DMS53 treated with DMSO at 0.1 percent for 48 hours (cell line): ENCODE results near the gene ACSS2.

ENCODE experiments used
- DNase-seq: peaks from one replicate; lab custom pipeline; 2025; ENCODE audit not compliant: unreplicated experiment; lab: John Stamatoyannopoulos, UW

Gene ACSS2

DNA sequence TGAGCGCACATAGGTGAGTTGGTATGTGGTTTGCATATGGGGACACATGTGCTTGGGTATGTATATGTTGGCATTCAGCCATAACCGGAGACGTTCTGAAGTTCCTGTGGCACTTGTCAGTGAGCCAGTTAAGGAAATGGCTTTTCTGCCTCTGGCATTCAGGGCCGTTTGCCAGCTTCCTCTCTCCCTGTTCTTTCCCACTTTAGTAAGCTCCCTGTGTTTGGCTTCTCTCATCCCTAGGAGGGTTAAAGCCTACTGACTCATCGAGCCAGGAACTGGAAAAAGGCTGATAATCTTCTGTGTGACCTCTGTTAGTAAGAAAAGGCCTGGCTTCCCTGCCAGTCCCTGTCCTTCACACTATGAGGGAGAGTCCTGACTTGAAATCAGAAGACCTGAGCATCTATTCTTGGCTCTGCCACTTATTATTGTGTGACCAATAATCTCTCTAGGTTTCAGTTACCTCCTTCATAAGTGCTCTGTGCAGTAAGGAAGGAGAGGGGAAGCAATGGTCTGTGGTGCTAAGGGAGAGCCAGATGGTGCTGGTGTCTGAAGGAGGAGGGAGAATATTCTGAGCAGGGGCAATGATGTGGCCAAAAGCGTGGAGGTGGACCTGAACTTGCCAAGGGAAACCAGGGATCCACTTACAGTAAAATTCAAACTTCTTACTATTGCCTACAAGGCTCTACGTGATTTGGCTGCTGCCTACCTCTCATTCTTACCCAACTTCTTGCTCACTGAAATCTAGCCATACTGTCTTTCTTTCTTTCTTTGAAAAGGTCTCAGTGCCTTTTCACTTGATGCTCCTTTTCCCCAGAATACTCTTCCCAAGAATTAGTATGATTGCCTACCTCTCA, 31.4 kb downstream of the ACSS2 start:
- peak; percentile 76 for DNase-seq

DNA sequence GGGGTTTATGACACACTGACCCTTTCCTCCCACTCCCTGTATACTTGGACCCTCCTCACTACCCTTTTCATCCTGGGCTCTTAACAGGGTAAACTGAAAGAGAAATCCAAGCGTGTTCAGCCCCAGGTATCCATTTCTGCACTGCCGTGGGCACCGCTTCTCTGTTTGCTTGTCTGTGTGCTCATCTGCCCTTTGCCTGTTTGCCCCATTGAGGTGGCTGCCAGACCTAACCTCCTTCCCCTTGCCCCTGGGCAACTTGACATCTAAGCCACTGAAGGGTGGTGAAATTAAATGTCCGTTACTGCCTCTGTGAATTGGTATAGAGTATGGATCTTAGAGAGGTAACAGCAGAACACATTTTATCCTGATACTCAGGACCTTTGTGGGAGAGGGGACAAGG, 38.7 kb downstream of the ACSS2 start:
- DNase-seq = no peak

DNA sequence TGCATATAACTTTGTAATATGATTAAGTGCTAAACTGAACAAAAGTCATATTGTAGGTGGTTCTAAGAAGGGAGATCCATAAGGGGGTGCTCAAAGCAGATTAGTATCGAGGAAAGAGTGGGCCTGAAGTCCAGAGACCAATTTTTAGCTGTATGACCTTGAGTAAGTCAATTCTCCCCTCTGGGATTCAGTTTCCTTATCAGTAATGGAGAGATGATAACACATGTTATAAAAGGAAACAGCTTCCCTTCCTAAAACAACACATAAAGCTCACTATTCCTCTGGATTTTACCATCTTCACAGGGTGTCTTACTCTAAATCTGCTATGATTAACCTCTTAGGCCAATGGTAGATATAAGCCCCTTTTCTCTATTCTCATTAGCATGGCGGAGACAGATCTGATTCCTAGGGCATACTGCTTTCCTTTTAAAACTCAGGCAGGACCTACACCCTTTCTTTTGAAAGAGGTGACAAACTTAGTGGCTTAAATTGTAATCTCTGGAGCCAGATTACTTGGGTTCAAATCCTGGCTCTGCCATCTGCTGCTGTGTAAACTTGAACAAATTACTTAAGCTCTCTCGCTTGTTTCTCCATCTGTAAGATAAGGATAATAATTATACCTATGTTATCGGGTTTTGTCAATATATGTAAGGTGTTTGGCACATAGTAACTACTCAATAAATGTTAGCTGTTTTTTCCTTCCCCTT, 39.5 kb downstream of the ACSS2 start:
- no peak for DNase-seq

GRCh38 chr20:34916774-34917354, 40.5 kb downstream of the ACSS2 start:
- no peak for DNase-seq

DNA sequence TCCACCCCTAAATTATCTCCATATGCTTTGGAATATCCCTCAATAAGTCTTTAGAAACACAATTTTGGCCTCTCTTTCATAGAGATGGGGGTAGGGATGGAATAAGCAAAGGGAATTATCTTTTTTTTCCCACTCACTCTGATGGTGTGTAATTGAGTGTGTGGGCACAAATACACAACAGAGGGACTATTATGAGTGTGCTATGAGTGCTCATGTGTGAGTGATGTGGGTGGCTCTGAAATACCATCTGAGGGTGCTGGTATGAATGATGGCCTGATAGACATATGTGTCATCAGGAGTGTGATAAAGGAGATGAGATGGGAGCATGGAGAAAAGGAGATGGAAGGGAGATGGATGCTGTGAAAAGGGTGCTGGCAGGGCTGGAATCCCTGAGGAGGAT, 43.6 kb downstream of the ACSS2 start:
- no peak for DNase-seq

GRCh38 chr20:34921436-34921835, 45.0 kb downstream of the ACSS2 start:
- no peak for DNase-seq

- DNase-seq = no peak
These were observed 46.4 kb downstream of the ACSS2 start for GRCh38 chr20:34922654-34923381.

DNA sequence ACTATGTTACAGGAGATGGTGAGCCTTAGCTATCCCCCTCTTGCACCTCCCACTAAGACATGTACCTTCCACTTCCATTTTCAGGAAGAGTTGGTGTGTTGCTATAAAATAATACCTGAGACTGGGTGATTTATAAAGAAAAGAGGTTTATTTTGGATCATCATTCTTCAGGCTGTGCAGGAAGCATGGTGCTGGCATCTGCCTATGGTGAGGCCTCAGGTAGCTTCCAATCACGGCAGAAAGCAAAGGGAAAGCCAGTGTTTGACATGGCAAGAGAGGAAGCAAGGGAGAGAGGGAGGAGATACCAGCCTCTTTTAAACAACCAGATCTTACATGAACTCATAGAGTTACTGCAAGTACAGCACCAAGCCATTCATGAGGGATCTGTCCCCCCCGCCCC, 47.0 kb downstream of the ACSS2 start:
- no peak for DNase-seq

GRCh38 chr20:34925341-34925740, 48.9 kb downstream of the ACSS2 start:
- no peak for DNase-seq

- DNase-seq = no peak
These were observed 49.6 kb downstream of the ACSS2 start for GRCh38 chr20:34925981-34926380.

DNA sequence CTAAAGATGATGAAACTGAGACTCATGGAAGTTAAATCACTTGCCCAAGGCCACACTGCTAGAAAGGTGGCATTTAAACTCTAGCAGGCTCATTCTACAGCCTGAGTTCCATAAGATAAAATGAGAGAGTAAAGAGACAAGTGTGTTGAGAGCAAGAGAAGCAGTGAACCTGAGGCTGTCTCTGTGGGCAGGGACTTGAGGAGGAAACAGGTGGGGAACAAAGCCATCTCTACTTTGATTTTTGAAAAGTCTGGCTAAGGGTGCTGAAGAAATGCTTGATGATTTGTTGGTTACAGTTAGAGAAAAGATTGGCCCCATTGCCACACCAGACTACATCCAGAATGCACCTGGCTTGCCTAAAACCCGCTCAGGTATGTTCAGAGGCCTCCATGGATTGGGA, 50.2 kb downstream of the ACSS2 start:
- DNase-seq = no peak

DNA sequence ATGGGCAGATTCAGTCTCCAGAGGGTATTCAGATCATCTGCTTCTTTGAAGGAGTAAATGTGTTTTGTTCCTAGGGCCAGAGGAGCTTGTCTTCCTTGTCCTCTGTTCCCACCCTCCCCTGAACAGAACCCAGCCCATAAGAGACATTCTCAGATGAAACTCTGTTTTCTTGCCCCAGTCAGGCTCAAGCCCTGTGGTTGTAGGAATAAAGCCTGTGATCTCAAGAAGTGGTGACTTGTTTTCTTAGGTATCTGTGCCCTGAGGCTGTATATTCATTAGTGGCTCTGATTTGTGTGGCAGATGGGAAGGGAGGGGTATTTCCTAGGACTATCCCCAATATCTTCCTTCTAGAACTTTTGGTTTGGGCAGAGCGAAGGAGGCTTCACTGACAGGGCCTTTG, 51.3 kb downstream of the ACSS2 start:
- no peak for DNase-seq

DNA sequence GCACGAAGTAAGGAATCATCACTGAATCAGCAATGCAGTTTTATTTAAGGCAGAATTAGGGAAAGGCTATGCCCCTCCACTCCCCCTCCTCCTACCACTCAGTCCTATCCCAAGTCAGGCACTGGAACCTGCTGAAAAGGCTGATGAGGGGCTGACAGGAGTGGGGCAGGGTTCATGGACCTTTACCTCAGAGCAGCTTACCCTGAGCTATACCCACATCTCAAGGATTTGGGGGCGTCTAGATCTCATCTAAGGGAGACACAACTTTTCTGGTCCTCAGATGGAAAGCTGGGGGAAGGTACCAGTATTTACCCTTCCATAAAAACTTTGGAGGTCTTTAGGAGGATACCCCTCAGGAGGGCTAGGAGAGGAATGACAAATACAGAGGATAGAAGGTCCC, 52.0 kb downstream of the ACSS2 start:
- no peak for DNase-seq

DNA sequence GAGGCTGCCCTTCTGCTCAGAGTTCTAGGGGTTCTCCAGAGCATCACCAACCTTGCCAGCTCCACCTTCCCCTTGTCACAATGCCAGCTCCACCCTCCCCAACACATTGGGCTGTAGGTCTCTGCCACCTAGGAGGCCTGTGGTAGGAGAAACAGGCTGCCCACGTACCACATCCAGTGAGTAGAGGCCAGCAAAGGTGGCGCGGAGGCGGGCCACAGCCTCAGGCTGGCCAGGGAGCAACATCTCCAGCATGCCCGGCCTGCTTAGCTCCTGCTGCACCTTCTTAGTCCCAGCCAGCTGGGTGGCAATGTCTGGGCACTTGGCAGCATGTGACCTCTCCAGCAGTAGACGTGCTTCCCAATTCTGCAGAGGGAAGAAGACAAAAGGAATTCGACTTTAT, 55.4 kb downstream of the ACSS2 start:
- no peak for DNase-seq

DNA sequence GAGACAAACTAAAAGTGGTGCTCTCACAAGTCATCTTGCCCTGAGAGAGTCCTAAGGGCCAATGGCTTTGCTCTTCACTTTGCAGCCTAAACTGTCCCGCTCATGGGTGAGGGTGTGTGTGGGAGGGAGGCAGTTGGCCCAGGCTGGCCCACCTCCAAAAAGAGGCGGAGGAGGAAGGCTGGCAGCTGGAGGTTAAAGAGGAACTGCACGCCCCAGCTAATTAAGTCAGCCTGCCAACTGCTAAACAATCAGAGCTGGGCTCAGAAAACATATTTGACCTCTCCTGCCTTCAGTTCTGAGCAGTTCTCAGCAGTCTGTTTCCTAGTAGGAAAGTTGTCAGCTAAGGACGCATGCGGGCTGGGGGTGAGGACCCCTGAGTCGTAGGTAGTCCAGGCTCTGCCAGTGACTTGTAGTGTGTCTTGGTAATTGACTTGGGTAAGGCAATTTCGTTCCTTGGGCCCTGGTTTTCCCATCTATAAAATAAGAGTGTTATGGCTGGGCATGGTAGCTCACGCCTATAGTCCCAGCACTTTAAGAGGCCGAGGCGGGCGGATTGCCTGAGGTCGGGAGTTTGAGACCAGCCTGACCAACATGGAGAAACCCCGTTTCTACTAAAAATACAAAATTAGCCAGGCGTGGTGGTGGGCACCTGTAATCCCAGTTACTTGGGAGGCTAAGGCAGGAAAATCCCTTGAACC, 62.2 kb downstream of the ACSS2 start:
- DNase-seq = no peak

GRCh38 chr20:34940081-34940481, 63.7 kb downstream of the ACSS2 start:
- DNase-seq = no peak

DNA sequence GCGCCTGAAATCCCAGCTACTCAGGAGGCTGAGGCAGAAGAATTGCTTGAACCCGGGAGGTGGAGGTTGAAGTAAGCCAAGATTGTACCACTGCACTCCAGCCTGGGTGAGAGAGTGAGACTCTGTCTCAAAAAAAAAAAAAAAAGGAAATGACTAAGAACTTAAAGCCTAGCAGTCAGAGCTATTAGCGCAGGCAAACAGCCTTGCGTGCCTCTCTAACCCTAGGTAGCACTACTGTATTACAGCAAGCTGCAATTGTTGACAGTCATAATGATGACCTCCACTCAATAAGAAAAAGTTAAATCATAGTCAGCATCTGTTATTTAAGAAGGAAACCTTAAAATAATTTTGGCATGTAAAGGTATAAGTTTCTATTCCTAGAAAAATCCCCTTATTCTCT, 64.8 kb downstream of the ACSS2 start:
- DNase-seq = no peak

DNA sequence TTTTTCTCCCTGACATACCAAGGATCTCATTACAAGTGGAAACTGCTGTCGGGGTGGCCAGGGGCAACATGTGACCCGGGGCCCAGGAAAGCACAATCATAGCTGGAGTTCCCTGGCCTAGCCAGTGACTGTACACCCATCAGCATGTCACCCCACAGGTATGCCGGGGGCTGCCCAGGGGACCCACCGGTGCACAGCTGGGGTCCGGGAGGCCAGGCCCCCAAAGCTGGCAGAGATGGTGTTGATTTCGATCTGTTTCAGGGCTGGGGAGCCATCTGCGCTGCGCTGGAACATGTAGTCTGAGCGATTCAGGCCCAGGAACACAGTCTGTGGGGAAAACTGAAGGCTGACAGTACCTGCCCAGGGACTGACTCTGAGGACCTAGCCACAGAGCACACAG, 65.9 kb downstream of the ACSS2 start:
- no peak for DNase-seq

DNA sequence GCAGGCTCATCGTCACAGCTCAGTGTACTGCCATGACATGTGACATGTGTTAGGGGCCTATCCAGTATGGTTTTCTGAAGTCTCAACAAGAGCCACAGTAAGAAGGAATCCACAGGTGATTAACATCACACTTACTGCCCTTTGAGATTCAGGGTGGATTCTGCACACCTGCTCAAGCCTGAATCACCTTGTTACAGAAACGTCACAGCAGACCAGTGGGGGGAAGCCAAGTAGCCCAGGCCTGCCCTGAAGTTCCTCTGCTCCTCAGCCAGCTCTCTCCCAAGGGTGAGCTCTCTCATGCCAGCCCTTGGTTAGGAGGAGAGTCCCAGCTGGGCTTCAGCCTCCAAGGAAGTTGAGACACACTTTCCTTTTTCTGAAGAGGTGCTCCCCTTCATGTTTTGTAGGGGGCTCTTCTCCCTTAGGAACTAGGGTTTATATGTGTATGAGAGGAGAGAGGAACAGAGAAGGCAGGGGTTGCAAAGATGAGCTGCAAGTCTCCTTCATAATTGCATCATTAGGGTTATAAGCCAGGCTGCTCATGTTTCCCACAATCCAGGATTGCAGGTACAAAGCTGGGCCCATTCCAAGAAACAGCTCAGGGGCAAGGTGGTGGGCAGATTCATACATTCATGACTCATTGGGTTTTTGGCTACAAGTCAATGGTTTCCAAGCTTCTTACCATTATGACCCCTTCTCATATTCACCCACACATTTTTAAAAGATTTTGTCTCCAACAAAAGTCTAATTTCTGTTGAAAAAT, 67.6 kb downstream of the ACSS2 start:
- DNase-seq = no peak
